NT2/D1 (cell line): ENCODE measurements around the gene PEPD.
"Not testable (repeated sequence)": the region's sequence is repeated elsewhere in the genome, so short reads cannot be mapped to it uniquely, and the experiment has no call there.

Source experiments
- DNase-seq: peaks from one replicate; pipeline ENCODE4 v3.0.0-alpha.2; 2011; ENCODE audit warnings: low read depth, low spot score
- H3K27me3 ChIP-seq: 2 replicates; pipeline ENCODE4 v1.6.0; 2011; ENCODE audit warnings: mild to moderate bottlenecking; ENCODE audit not compliant: insufficient read length, insufficient read depth
- H3K36me3 ChIP-seq: 2 replicates; pipeline ENCODE4 v1.6.1; 2011; ENCODE audit warnings: mild to moderate bottlenecking, low read length, mixed read lengths; ENCODE audit not compliant: insufficient read depth, insufficient read length
- H3K4me1 ChIP-seq: 2 replicates; pipeline ENCODE4 v1.5.1; 2011; ENCODE audit not compliant: insufficient read depth, insufficient read length
- H3K4me3 ChIP-seq: 2 replicates; pipeline ENCODE4 v1.5.1; 2011; ENCODE audit warnings: low read depth; ENCODE audit not compliant: insufficient read length
- H3K9ac ChIP-seq: 2 replicates; pipeline ENCODE4 v1.6.0; 2011; ENCODE audit warnings: low read depth; ENCODE audit not compliant: insufficient read length
- H3K9me3 ChIP-seq: 2 replicates; pipeline ENCODE4 v1.5.1; 2011; ENCODE audit warnings: mild to moderate bottlenecking, low read length; ENCODE audit not compliant: insufficient read depth
- SUZ12 ChIP-seq: IDR thresholded peaks from 2 replicates; pipeline ENCODE4 v1.6.1; 2011; ENCODE audit not compliant: insufficient read length, insufficient read depth; ENCODE audit errors: extremely low read depth
- YY1 ChIP-seq: IDR thresholded peaks from 2 replicates; pipeline ENCODE4 v1.6.1; 2011; ENCODE audit not compliant: insufficient read length, insufficient read depth
- ZNF274 ChIP-seq: IDR thresholded peaks from 2 replicates; pipeline ENCODE4 v1.6.1; 2011; ENCODE audit warnings: mild to moderate bottlenecking, low read depth, low read length

The PEPD gene

DNA sequence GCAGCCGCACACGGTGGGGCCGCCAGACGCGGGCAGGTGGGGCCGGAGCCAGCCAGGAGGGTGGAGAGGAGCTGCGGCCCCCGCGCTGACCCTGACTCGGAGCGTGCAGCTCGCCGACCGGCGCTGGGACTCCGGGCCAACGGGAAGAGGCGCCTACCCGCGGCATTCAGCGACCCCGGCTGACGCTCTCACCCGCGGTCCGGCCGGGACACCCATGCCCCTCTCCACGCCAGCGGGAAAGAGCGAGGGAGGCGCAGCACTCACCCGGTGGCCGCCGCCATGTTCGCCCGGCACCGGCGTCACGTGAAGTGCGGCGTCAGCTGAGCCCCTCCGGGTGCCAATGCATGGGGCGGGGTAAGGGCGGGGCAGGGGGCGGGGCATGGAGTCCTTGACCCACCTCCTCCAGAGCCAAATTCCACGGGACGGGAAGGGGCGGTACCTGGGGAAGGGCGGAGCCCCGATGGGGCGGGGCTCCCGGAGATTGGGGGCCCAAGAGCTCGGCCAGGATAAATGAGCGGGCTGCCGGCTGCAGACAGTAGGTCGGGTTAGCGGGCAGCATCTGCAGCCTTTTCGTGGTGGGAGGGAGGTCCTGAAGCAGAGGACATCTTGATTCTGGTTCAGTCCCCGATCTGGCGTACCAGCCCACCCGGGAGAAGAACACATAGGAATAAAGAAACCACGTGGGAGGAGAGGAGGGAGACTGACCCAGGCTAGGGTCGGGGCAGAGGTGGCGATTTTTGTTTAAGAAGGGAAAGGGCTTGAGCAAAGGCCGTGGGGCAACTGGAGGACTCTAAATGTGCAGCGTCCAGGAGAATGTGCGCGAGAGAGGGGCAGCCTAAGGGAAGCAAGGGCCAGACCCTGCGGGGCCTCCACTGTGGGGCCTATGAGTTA is at the start of gene PEPD:
Gene PEPD, minus strand, starts transcription at position 312 of the 891 bp plus-strand sequence. Its CDS starts 31 bp downstream, at position 281.
- H3K27me3 ChIP-seq, result no peaks in the 10 kb centered on the region

GRCh38 chr19:33569821-33570220 is 48.2 kb upstream of the PEPD start:
- Histone ChIP-seq H3K9me3 (peaks cover 20% of the 10 kb centered on the region; the same call in 1 of the 2 replicates), H3K4me1 (peaks cover 8% of the 10 kb centered on the region), H3K27me3 (no peaks in the 10 kb centered on the region), H3K36me3 (no peaks in the 10 kb centered on the region), H3K4me3 (no peak overlapping the region), H3K9ac (no peak overlapping the region)
- no peak for DNase-seq
- TF ChIP-seq YY1 (no peak), ZNF274 (no peak), SUZ12 (no peak)

More for the DNA sequence above, at the start of gene PEPD:
- Histone ChIP-seq H3K4me3 (peak within 1 kb of the TSS; percentile 86), H3K36me3 (no peaks in the 10 kb centered on the region), H3K9me3 (no peaks in the 10 kb centered on the region), H3K9ac (peak within 1 kb of the TSS; percentile 82), H3K4me1 (peaks cover 2% of the 10 kb centered on the region)
- DNase-seq, result peak; percentile 86
- TF ChIP-seq ZNF274 (no peak), YY1 (peak; percentile 75), SUZ12 (no peak)

DNA sequence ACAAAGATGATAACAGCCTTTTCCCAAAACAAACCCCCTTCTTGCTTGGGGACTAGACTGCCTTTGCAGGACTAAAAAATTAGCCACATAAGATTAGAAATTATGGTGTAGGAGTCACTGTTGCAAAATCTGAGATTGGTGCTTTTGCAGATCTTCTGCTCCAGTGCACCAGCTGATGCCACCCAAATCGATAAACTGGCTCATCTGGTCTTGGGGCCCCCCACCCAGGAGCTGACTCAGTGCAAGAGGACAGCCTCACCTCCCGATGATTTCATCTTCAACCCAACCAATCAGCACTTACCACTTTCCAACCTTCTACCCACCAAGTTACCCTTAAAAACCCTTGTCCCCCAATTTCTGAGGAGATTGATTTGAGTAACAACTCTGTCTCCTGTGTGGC is 47.1 kb upstream of the PEPD start:
- Histone ChIP-seq H3K27me3 (no peaks in the 10 kb centered on the region), H3K9ac (no peak overlapping the region), H3K4me3 (no peak overlapping the region), H3K4me1 (peaks cover 8% of the 10 kb centered on the region), H3K36me3 (no peaks in the 10 kb centered on the region), H3K9me3 (peaks cover 9% of the 10 kb centered on the region; the same call in 1 of the 2 replicates)
- no peak for DNase-seq
- TF ChIP-seq YY1 (no peak), ZNF274 (no peak), SUZ12 (no peak)

GRCh38 chr19:33564836-33565338 is 43.3 kb upstream of the PEPD start:
- DNase-seq, result no peak
- Histone ChIP-seq H3K27me3 (no peaks in the 10 kb centered on the region), H3K9me3 (no peaks in the 10 kb centered on the region), H3K9ac (no peak overlapping the region), H3K36me3 (no peaks in the 10 kb centered on the region), H3K4me3 (no peak overlapping the region), H3K4me1 (peaks cover 8% of the 10 kb centered on the region)
- TF ChIP-seq ZNF274, result no peak
- TF ChIP-seq SUZ12, result no peak
- TF ChIP-seq YY1, result no peak

GRCh38 chr19:33562636-33563035 is 41.0 kb upstream of the PEPD start:
- TF ChIP-seq YY1 (no peak), SUZ12 (no peak), ZNF274 (no peak)

GRCh38 chr19:33561666-33562065 is 40.1 kb upstream of the PEPD start:
- not testable (repeated sequence) for H3K9me3 ChIP-seq, H3K4me3 ChIP-seq, H3K36me3 ChIP-seq, H3K9ac ChIP-seq, H3K4me1 ChIP-seq, H3K27me3 ChIP-seq, DNase-seq

More at GRCh38 chr19:33562636-33563035, 41.0 kb upstream of the PEPD start:
- Histone ChIP-seq H3K4me3 (no peak overlapping the region), H3K27me3 (peaks cover 4% of the 10 kb centered on the region), H3K4me1 (peaks cover 8% of the 10 kb centered on the region), H3K9ac (peak overlapping the region; percentile 42), H3K36me3 (no peaks in the 10 kb centered on the region), H3K9me3 (no peaks in the 10 kb centered on the region)
- DNase-seq, result no peak

GRCh38 chr19:33561261-33561660 is 39.7 kb upstream of the PEPD start:
- TF ChIP-seq ZNF274 (no peak), SUZ12 (no peak), YY1 (no peak)
- H3K4me1 ChIP-seq, result peaks cover 3% of the 10 kb centered on the region
- H3K4me3 ChIP-seq, result no peak overlapping the region
- H3K36me3 ChIP-seq, result no peaks in the 10 kb centered on the region
- H3K27me3 ChIP-seq, result peaks cover 4% of the 10 kb centered on the region
- H3K9me3 ChIP-seq, result no peaks in the 10 kb centered on the region
- DNase-seq, result no peak
- H3K9ac ChIP-seq, result no peak overlapping the region
